Tibial nerve (tissue), 4 donors: ENCODE results near the gene FIG4. TPM values are rescaled to one million over a fixed set of nuclear protein-coding genes. Genes with fewer than 3 reads are reported as not detected.

Source experiments
- DNase-seq, 2 donors: peaks; one replicate each; pipeline ENCODE4 v3.0.0-alpha.2; 2019; ENCODE audit warnings: low spot score in 2 of 2
- H3K27ac ChIP-seq, 4 donors: fragments of 200-600 bp; sonication (generic) in 3 of 4; one replicate each; pipeline ENCODE4 v1.5.1; 2017 to 2019; ENCODE audit warnings: mild to moderate bottlenecking in 1 of 4
- H3K27me3 ChIP-seq, 2 donors: fragments of 200-600 bp; sonication (generic) in 1 of 2; one replicate each; pipeline versions ENCODE4 v1.5.1 to v1.6.0; 2017 to 2019
- H3K36me3 ChIP-seq, 3 donors: fragments of 200-600 bp; sonication (generic); one replicate each; pipeline ENCODE4 v1.5.1; 2018 to 2019
- H3K4me1 ChIP-seq, 4 donors: fragments of 200-600 bp; sonication (generic) in 3 of 4; one replicate each; pipeline ENCODE4 v1.5.1; 2017 to 2019
- H3K4me3 ChIP-seq, 4 donors: fragments of 200-600 bp; sonication (generic) in 3 of 4; one replicate each; pipeline ENCODE4 v1.5.1; 2017 to 2019; ENCODE audit warnings: mild to moderate bottlenecking in 1 of 4, moderate library complexity in 1 of 4
- H3K9me3 ChIP-seq, 4 donors: fragments of 200-600 bp; sonication (generic) in 3 of 4; one replicate each; pipeline ENCODE4 v1.5.1; 2017 to 2019
- EP300 ChIP-seq, 2 donors: sonication (generic); formaldehyde crosslinking; IDR thresholded peaks; one replicate each; pipeline ENCODE4 v1.6.1; 2017; ENCODE audit warnings: antibody characterized with exemption in 2 of 2, mild to moderate bottlenecking in 1 of 2
- POLR2A ChIP-seq, 2 donors: fragments of 450-650 bp; IDR thresholded peaks; one replicate each; pipeline ENCODE4 v1.6.1; 2017; ENCODE audit warnings: antibody characterized with exemption in 2 of 2, mild to moderate bottlenecking in 2 of 2, moderate library complexity in 2 of 2
- WGBS, 2 donors: methylation state at CpG; one replicate each; pipeline ENCODE4 v1.1.5; 2018; 5-methylcytosine and 5-hydroxymethylcytosine counted together
- total RNA-seq, 4 donors: library from RNA; depleted of rRNA; stranded (reverse); fragments of >200 nt; gene quantifications; one replicate each; pipeline ENCODE4 v1.1.0, GENCODE V29; 2016
- TF ChIP-seq, protein P1 (sequence below), 5 experiments: fragments of 200-600 bp in 3 of 5; fragments of 450-650 bp in 2 of 5; sonication (generic) in 3 of 5; IDR thresholded peaks; one replicate each; pipeline ENCODE4 v1.5.1; 2016 to 2019; ENCODE audit warnings: antibody characterized with exemption in 5 of 5, mild to moderate bottlenecking in 3 of 5, moderate library complexity in 2 of 5

The FIG4 gene
- total RNA-seq, 4 donors from 2014 or later = 11.4 to 42.9 (median 21.6) TPM

DNA sequence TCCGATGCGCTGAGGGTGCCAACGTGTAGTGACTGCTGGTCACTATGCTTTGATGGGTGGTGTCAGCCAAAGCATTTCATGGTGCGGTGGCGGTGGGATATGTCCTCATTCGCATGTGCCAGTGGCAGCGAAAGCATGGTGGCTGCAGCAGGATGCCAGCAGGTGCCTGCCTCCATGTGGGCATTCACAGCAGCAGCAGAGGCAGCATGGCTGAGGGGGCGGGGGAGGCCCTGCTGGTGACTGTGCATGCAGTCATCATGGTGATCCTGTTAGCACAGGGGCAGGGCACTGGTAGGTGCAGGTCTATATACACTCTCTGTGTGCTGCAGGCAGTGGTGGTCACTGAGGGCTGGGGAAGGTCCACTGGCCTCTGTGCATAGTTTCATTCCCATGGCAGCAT, 22.0 kb downstream of the FIG4 start:
- H3K9me3 ChIP-seq = peaks cover 0 to 9% (median 0%) of the 10 kb centered on the region in 4 donors
- TF ChIP-seq POLR2A (IDR thresholded peaks at IDR 0.05) (no peak), EP300 (IDR thresholded peaks at IDR 0.05) (no peak)
- TF ChIP-seq, protein P1, sequence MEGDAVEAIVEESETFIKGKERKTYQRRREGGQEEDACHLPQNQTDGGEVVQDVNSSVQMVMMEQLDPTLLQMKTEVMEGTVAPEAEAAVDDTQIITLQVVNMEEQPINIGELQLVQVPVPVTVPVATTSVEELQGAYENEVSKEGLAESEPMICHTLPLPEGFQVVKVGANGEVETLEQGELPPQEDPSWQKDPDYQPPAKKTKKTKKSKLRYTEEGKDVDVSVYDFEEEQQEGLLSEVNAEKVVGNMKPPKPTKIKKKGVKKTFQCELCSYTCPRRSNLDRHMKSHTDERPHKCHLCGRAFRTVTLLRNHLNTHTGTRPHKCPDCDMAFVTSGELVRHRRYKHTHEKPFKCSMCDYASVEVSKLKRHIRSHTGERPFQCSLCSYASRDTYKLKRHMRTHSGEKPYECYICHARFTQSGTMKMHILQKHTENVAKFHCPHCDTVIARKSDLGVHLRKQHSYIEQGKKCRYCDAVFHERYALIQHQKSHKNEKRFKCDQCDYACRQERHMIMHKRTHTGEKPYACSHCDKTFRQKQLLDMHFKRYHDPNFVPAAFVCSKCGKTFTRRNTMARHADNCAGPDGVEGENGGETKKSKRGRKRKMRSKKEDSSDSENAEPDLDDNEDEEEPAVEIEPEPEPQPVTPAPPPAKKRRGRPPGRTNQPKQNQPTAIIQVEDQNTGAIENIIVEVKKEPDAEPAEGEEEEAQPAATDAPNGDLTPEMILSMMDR (IDR thresholded peaks at IDR 0.05) = no peak
- H3K27me3 ChIP-seq = no peaks in the 10 kb centered on the region
- no peaks in the 10 kb centered on the region for H3K4me1 ChIP-seq
- no peak overlapping the region for H3K27ac ChIP-seq
- no peak for DNase-seq
- H3K36me3 ChIP-seq = peaks cover 0 to 20% (median 0%) of the 10 kb centered on the region in 3 donors
- 86 to 95% methylated on average over 8 of the region's 8 CpGs for WGBS, 2 donors
- no peak overlapping the region for H3K4me3 ChIP-seq

DNA sequence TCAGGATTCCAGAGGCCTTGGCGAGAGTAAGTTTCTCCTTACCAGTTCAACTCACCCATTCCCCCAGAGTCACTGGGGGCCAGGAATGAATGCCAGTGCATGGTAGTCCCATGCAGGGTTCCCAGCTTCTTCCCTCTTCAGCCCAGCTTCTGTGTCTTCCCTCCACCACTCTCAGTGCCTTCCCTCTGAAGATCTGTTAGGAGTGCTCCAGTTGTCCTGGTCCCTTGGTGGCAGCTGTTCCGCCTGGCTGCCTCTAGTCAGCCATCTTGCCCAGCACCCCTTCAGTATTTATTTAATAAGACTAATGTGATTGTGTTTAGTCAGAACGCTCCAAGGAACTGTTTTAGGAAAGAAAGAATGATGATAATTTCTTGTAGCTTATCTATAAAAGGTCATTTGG, 23.1 kb downstream of the FIG4 start:
- no peak for TF ChIP-seq POLR2A (IDR thresholded peaks at IDR 0.05)
- no peak for TF ChIP-seq EP300 (IDR thresholded peaks at IDR 0.05)
- TF ChIP-seq, protein P1 (IDR thresholded peaks at IDR 0.05) = no peak
- Histone ChIP-seq H3K27ac (no peak overlapping the region), H3K9me3 (peaks cover 0 to 4% (median 0%) of the 10 kb centered on the region in 4 donors), H3K4me3 (no peak overlapping the region), H3K27me3 (no peaks in the 10 kb centered on the region), H3K36me3 (peaks cover 0 to 25% (median 0%) of the 10 kb centered on the region in 3 donors), H3K4me1 (no peaks in the 10 kb centered on the region)
- 90 to 93% methylated on average over 3 of the region's 3 CpGs for WGBS, 2 donors
- no peak for DNase-seq

DNA sequence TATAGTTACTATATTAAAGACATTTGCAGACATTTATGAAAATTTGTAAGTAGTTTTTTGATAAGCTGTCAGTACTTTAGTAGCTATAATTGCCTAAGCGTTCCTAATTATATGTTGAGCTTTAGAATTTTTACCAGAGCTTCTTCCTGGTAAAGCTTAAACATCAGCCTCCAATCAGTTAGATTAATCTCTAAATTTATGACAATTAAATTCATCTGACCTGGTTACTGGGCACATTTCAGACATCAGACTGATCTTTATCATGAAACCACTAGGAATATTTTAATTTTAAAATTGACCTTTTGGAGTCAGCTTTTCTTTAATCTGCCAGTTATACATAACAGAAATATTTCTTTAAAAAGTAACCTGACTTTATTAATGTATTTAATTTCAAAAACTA, 23.5 kb downstream of the FIG4 start:
- Histone ChIP-seq H3K4me3 (no peak overlapping the region), H3K27ac (no peak overlapping the region), H3K4me1 (no peaks in the 10 kb centered on the region), H3K36me3 (peaks cover 0 to 24% (median 0%) of the 10 kb centered on the region in 3 donors), H3K9me3 (peaks cover 0 to 1% (median 0%) of the 10 kb centered on the region in 4 donors), H3K27me3 (no peaks in the 10 kb centered on the region)
- no peak for DNase-seq
- 90 to 94% methylated on average over 1 of the region's 1 CpG for WGBS, 2 donors
- no peak for TF ChIP-seq EP300 (IDR thresholded peaks at IDR 0.05)

DNA sequence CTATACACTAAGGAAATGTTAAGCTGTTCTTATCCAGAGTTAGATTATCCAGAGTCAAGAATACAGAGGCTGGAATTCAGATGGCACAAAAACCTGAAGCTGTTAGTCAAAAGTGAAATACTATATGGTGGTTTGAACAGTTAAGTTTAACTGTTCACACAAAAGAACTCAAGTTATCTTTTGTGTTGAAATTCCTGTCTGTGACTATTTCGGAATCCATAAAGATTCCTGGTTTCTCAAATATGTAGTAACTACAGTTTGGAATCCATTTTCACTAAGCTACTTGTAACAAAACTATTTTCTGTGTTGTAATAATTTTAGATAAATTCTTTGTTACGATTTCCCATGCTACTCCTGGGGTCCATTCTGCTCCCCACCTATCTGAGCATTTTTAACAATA, 24.5 kb downstream of the FIG4 start:
- Histone ChIP-seq H3K4me3 (no peak overlapping the region), H3K36me3 (peaks cover 0 to 24% (median 0%) of the 10 kb centered on the region in 3 donors), H3K27ac (no peak overlapping the region), H3K9me3 (no peaks in the 10 kb centered on the region), H3K4me1 (peaks cover 0 to 3% (median 0%) of the 10 kb centered on the region in 4 donors), H3K27me3 (no peaks in the 10 kb centered on the region)
- DNase-seq = no peak
- 83 to 89% methylated on average over 2 of the region's 2 CpGs for WGBS, 2 donors
- TF ChIP-seq, protein P1 (IDR thresholded peaks at IDR 0.05) = no peak

DNA sequence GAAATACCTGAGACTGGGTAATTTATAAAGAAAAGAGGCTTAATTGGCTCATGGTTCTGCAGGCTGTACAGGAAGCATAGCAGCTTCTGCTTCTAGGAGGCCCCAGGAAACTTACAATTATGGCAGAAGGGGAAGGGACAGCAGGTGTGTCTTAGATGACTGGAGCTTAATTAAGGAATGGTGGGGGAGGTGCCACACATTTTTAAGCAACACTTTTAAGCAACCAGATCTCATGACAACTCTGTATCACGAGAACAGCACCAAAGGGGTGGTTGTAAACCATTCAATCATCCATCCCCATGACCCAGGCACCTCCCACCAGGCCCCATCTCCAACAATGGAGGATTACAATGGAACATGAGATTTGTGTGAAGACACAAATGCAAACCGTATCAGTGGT, 26.9 kb downstream of the FIG4 start:
- Histone ChIP-seq H3K4me3 (no peak overlapping the region), H3K27ac (no peak overlapping the region), H3K4me1 (peaks cover 0 to 24% (median 0%) of the 10 kb centered on the region in 4 donors), H3K9me3 (no peaks in the 10 kb centered on the region), H3K27me3 (no peaks in the 10 kb centered on the region), H3K36me3 (peaks cover 0 to 24% (median 0%) of the 10 kb centered on the region in 3 donors)
- 77 to 82% methylated on average over 2 of the region's 2 CpGs for WGBS, 2 donors
- no peak for DNase-seq
- TF ChIP-seq, protein P1 (IDR thresholded peaks at IDR 0.05) = no peak
- TF ChIP-seq EP300 (IDR thresholded peaks at IDR 0.05) (no peak), POLR2A (IDR thresholded peaks at IDR 0.05) (no peak)

DNA sequence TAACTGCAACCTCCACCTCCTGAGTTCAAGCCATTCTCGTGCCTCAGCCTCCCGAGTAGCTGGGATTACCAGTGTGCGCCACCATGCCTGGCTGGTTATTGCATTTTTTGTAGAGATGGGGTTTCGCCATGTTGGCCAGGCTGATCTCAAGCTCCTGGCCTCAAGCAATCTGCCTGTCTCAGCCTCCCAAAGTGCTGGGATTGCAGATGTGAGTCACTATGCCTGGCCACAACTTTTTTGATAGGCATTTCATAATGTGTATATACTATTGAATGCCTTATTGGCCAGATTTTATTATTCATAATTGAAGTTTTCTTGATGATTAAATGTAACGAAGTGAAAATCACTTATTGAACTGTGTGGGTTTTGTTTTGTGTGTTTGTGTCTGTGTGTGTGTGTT, 27.9 kb downstream of the FIG4 start:
- H3K27me3 ChIP-seq = no peaks in the 10 kb centered on the region
- peaks cover 0 to 24% (median 0%) of the 10 kb centered on the region in 4 donors for H3K4me1 ChIP-seq
- no peaks in the 10 kb centered on the region for H3K9me3 ChIP-seq
- H3K36me3 ChIP-seq = peaks cover 0 to 31% (median 0%) of the 10 kb centered on the region in 3 donors
- TF ChIP-seq, protein P1 (IDR thresholded peaks at IDR 0.05) = no peak
- TF ChIP-seq EP300 (IDR thresholded peaks at IDR 0.05) (no peak), POLR2A (IDR thresholded peaks at IDR 0.05) (no peak)
- DNase-seq = no peak
- WGBS, 2 donors = 95 to 96% methylated on average over 5 of the region's 5 CpGs
- H3K27ac ChIP-seq = no peak overlapping the region
- H3K4me3 ChIP-seq = no peak overlapping the region
